Smooth muscle cell (in vitro differentiated cells): ENCODE measurements around the gene ZFP3. TPM values are rescaled to one million over a fixed set of nuclear protein-coding genes. Genes with fewer than 3 reads are reported as not detected.
"Not testable (repeated sequence)": the region's sequence is repeated elsewhere in the genome, so short reads cannot be mapped to it uniquely, and the experiment has no call there.

Experiments
- DNase-seq: peaks from one replicate; lab custom pipeline; 2025; ENCODE audit not compliant: unreplicated experiment; lab: John Stamatoyannopoulos, UW
- H2AFZ ChIP-seq: fragments of 200-600 bp; sonication (generic); 2 replicates; pipeline ENCODE4 v1.6.0; 2016; ENCODE audit warnings: antibody characterized with exemption, low read depth, mild to moderate bottlenecking
- H3F3A ChIP-seq: fragments of 200-600 bp; sonication (generic); 2 replicates; pipeline ENCODE4 v1.6.0; 2017; ENCODE audit warnings: antibody characterized with exemption, low read depth
- H3K27ac ChIP-seq: fragments of 200-600 bp; sonication (generic); 2 replicates; pipeline ENCODE4 v1.5.1; 2016; ENCODE audit warnings: low read depth, mild to moderate bottlenecking
- H3K27me3 ChIP-seq: fragments of 200-600 bp; sonication (generic); 2 replicates; pipeline ENCODE4 v1.6.1; 2016; ENCODE audit warnings: low read depth, mild to moderate bottlenecking
- H3K36me3 ChIP-seq: fragments of 200-600 bp; sonication (generic); 2 replicates; pipeline ENCODE4 v1.5.1; 2016; ENCODE audit warnings: low read depth
- H3K4me1 ChIP-seq: fragments of 200-600 bp; sonication (generic); 2 replicates; pipeline ENCODE4 v1.5.1; 2016; ENCODE audit warnings: low read depth
- H3K4me2 ChIP-seq: fragments of 200-600 bp; sonication (generic); 2 replicates; pipeline ENCODE4 v1.6.0; 2016; ENCODE audit warnings: mild to moderate bottlenecking
- H3K4me3 ChIP-seq: fragments of 200-600 bp; sonication (generic); 2 replicates; pipeline ENCODE4 v1.5.1; 2016; ENCODE audit warnings: mild to moderate bottlenecking
- H3K79me2 ChIP-seq: fragments of 200-600 bp; sonication (generic); 2 replicates; pipeline ENCODE4 v1.6.0; 2016; ENCODE audit warnings: low read depth, mild to moderate bottlenecking
- H3K9ac ChIP-seq: fragments of 200-600 bp; sonication (generic); 2 replicates; pipeline ENCODE4 v1.6.0; 2016; ENCODE audit warnings: low read depth
- H3K9me3 ChIP-seq: fragments of 200-600 bp; sonication (generic); replicated peaks from 2 replicates; pipeline ENCODE4 v1.5.1; 2016; ENCODE audit warnings: low read depth
- H4K20me1 ChIP-seq: fragments of 200-600 bp; sonication (generic); 2 replicates; pipeline ENCODE4 v1.6.0; 2016; ENCODE audit warnings: low read depth
- CTCF ChIP-seq: fragments of 200-600 bp; sonication (generic); IDR thresholded peaks from 2 replicates; pipeline ENCODE4 v1.5.1; 2017; ENCODE audit warnings: borderline replicate concordance, mild to moderate bottlenecking, antibody characterized with exemption; ENCODE audit not compliant: insufficient read depth, poor library complexity, severe bottlenecking
- WGBS: methylation state at CpG from one replicate; pipeline ENCODE4 v1.1.7; 2016; ENCODE audit warnings: low lambda C conversion rate; 5-methylcytosine and 5-hydroxymethylcytosine counted together
- polyA plus RNA-seq: library from polyadenylated mRNA; unstranded; fragments of >200 nt; fragmentation: Nextera tagmentation; extraction: Ambion mirVana; gene quantifications from 2 replicates; pipeline ENCODE4 v1.2.1, GENCODE V29; 2016
- total RNA-seq: library from RNA; depleted of rRNA; stranded (reverse); fragments of >200 nt; gene quantifications from 2 replicates; pipeline ENCODE4 v1.2.3, GENCODE V29; 2014

Gene ZFP3
- total and polyA plus RNA-seq, 2 experiments from 2014 or later, result 0.13 to 0.22 TPM

- Histone ChIP-seq H3K9ac (no peak overlapping the region), H4K20me1 (no peaks in the 10 kb centered on the region), H3K27me3 (no peaks in the 10 kb centered on the region), H3K36me3 (no peaks in the 10 kb centered on the region), H2AFZ (no peak overlapping the region), H3K4me1 (peaks cover 5% of the 10 kb centered on the region), H3K4me2 (no peak overlapping the region), H3K79me2 (no peaks in the 10 kb centered on the region), H3K9me3 (no peaks in the 10 kb centered on the region), H3F3A (no peaks in the 10 kb centered on the region), H3K4me3 (no peak overlapping the region), H3K27ac (no peak overlapping the region)
- DNase-seq, result no peak
- WGBS, result 87% methylated on average over 14 of the region's 17 CpGs
- TF ChIP-seq CTCF, result no peak
These were observed 48.6 kb downstream of the ZFP3 start for GRCh38 chr17:5126719-5127488.

GRCh38 chr17:5127910-5128309, 49.6 kb downstream of the ZFP3 start:
- Histone ChIP-seq H3F3A (no peaks in the 10 kb centered on the region), H3K4me3 (no peak overlapping the region), H3K9me3 (no peaks in the 10 kb centered on the region), H3K27ac (no peak overlapping the region), H3K79me2 (no peaks in the 10 kb centered on the region), H3K27me3 (no peaks in the 10 kb centered on the region), H4K20me1 (no peaks in the 10 kb centered on the region), H3K9ac (no peak overlapping the region), H3K4me1 (no peaks in the 10 kb centered on the region), H2AFZ (no peak overlapping the region), H3K36me3 (no peaks in the 10 kb centered on the region), H3K4me2 (no peak overlapping the region)
- no peak for TF ChIP-seq CTCF
- 83% methylated on average over 4 of the region's 4 CpGs for WGBS
- DNase-seq, result no peak

- H3K79me2 ChIP-seq, H3F3A ChIP-seq, H3K4me1 ChIP-seq, H3K36me3 ChIP-seq, H4K20me1 ChIP-seq, H3K27me3 ChIP-seq, H2AFZ ChIP-seq, H3K27ac ChIP-seq, DNase-seq, H3K9ac ChIP-seq, H3K9me3 ChIP-seq, H3K4me3 ChIP-seq, H3K4me2 ChIP-seq: not testable (repeated sequence)
- 88% methylated on average over 8 of the region's 8 CpGs for whole genome bisulfite sequencing
These were observed 50.1 kb downstream of the ZFP3 start for GRCh38 chr17:5128387-5128786.

GRCh38 chr17:5128905-5129535, 50.8 kb downstream of the ZFP3 start:
- Histone ChIP-seq H3K36me3 (no peaks in the 10 kb centered on the region), H3K9me3 (no peaks in the 10 kb centered on the region), H3K27me3 (no peaks in the 10 kb centered on the region), H2AFZ (no peak overlapping the region), H3K27ac (no peak overlapping the region), H3K4me3 (no peak overlapping the region), H3K9ac (no peak overlapping the region), H4K20me1 (no peaks in the 10 kb centered on the region), H3K79me2 (no peaks in the 10 kb centered on the region), H3K4me2 (no peak overlapping the region), H3F3A (no peaks in the 10 kb centered on the region), H3K4me1 (no peaks in the 10 kb centered on the region)
- no peak for TF ChIP-seq CTCF
- 82% methylated on average over 11 of the region's 11 CpGs for WGBS
- DNase-seq, result no peak

- 92% methylated on average over 8 of the region's 8 CpGs for WGBS
- not testable (repeated sequence) for H2AFZ ChIP-seq, H3K4me2 ChIP-seq, H4K20me1 ChIP-seq, H3K9me3 ChIP-seq, H3K4me3 ChIP-seq, H3K36me3 ChIP-seq, H3F3A ChIP-seq, H3K9ac ChIP-seq, H3K4me1 ChIP-seq, H3K27ac ChIP-seq, H3K79me2 ChIP-seq, H3K27me3 ChIP-seq, DNase-seq
These were observed 51.5 kb downstream of the ZFP3 start for GRCh38 chr17:5129770-5130169.

- H3K36me3 ChIP-seq, H3K79me2 ChIP-seq, H2AFZ ChIP-seq, H4K20me1 ChIP-seq, H3K27ac ChIP-seq, DNase-seq, H3K4me2 ChIP-seq, H3K9me3 ChIP-seq, H3K27me3 ChIP-seq, H3K9ac ChIP-seq, H3F3A ChIP-seq, H3K4me1 ChIP-seq, H3K4me3 ChIP-seq: not testable (repeated sequence)
- 94% methylated on average over 10 of the region's 10 CpGs for WGBS
These were observed 52.0 kb downstream of the ZFP3 start for GRCh38 chr17:5130261-5130660.
